Sciatic nerve (tissue), 2 donors: ENCODE results near the gene ECE1. TPM values are rescaled to one million over a fixed set of nuclear protein-coding genes. Genes with fewer than 3 reads are reported as not detected.

Experiments used
- ATAC-seq: fragments of 200-7000 bp; cut with Tn5 transposase; one replicate; pipeline ENCODE4 v1.9.1; 2020; ENCODE audit warnings: mild to moderate bottlenecking, moderate library complexity
- DNase-seq: peaks from one replicate; pipeline ENCODE4 v3.0.0-alpha.2; 2020; ENCODE audit warnings: low spot score
- intact Hi-C: fragments of 100-400 bp; cut with DNase I; formaldehyde crosslinking; loops from one replicate; pipeline ENCODE4 v1.14.2; 2022
- total RNA-seq: library from RNA; stranded (reverse); fragmentation: NEBNext Ultra II Directional; extraction: Animal tissue kit (Norgen Biotek cat#: 25700); gene quantifications from one replicate; pipeline ENCODE4 v1.2.1, GENCODE V29; 2021
- donor health status: DM: no; HTN: no; CAD: no.
- donor health status: DM: no; HTN: no; CAD: no.

The ECE1 gene
- total RNA-seq, 1 donor from 2014 or later: 117 TPM

DNA sequence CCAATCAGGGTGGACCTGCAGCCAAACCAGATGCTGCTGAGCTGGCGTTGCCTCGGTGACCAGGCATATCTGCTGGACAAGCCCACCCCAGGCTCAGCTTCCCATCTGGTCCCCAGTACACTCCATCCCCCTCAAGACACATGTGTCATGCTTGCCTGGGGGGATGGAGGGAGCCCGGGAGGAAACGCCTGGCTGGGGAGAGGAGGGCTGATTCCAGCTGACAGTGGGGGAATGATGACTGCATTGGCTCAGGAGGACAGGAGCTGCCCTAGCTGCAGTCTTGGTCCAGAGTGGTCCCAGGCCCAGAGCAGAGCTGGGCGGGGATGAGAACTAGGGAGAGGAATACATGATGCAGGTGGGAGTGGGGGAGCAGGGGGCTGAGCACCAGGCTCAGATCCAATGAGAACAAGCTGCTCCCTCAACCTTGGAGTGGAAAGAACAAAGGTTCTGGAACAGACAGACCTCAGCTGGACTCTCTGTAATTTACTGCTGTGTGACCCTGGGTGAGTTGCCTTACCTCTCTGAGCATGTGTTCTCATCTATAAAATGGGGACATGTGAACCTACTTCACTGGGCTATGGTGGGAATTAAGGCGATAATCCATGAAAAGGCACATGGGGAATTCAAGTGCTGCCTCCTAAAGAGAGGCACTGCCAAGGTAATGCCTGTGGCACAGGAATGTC lies 23.1 kb upstream of the ECE1 start:
- ATAC-seq (no peak), DNase-seq (no peak)
- intact Hi-C loops: no loop called here

DNA sequence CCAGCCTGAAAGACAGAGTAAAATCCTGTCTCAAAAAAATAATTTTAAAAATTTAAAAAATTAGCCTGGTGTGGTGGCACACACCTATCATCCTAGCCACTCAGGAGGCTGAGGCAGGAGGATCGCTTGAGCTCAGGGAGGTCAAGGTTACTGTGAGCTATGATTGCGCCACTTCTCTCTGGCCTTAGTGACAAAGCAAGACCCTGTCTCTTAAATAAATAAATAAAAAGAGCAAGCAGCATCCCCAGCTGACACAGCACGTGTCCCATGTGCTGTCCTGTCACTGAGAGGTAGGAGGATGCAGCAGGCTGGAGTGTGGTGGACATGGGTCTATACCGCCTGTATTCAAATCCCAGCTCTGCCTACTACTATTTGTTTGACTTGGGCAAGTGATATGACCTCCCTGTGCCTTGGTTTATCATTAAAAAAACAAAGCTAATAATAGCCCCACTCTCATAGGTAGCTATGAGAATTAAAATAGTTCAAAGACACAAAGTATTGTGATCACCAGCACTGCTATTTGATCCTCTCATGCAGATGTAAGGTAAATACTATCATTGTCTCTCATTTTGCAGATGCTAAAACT lies 22.2 kb upstream of the ECE1 start:
- intact Hi-C loops: no loop called here
- ATAC-seq: no peak
- no peak for DNase-seq

DNA sequence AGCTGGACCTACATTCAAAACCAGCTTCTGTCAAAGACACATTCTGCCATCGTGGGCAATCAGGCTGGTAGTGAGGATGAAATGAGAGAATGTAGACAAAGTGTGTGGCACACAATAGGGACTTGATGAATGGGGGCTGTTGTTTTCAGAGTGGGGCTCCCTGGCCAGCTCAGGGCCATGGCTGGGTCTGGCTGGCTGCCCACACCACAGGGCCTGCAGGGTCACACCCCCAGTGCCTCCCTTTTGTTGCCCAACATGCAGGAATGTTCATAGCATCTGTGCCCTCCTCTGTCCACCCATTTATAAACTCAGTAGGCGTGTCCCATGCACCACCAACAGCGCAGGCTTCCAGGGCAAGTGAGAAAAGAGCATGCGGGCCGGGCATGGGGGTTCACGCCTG lies 20.8 kb upstream of the ECE1 start:
- peak; percentile 53 for ATAC-seq
- peak; percentile 85 for DNase-seq
- intact Hi-C loops: no loop called here

- intact Hi-C loops: no loop called here
- ATAC-seq: no peak
- DNase-seq: no peak
Observed at GRCh38 chr1:21308847-21309652, 18.8 kb upstream of the ECE1 start.

DNA sequence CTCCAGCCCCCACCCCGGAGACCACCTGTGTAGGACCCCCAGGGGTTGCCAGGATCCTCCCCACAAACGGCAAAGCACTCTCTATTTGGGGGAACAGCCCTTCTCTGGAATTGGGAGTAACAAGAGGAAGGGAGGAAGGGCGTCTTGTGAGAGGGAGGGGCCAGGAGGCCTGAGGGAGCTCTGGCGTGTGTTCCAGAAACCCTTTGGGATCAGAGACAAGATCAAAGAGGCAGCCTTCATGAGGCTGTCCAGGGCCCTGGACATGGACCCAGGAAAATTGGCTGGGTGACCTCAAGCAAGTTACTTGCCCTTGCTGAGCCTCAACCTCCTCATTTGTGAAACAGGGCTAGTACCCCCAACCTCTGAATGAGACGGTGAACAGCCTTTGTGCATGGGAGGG lies 18.1 kb upstream of the ECE1 start:
- DNase-seq (no peak), ATAC-seq (no peak)
- intact Hi-C loops: no loop called here

GRCh38 chr1:21307663-21308305 lies 17.5 kb upstream of the ECE1 start:
- ATAC-seq: no peak
- DNase-seq: no peak
- intact Hi-C loops: no loop called here

GRCh38 chr1:21307210-21307609 lies 16.9 kb upstream of the ECE1 start:
- DNase-seq: no peak
- ATAC-seq: no peak
- intact Hi-C loops: no loop called here

GRCh38 chr1:21305900-21306189 lies 15.6 kb upstream of the ECE1 start:
- no peak for ATAC-seq
- intact Hi-C loops: no loop called here
- DNase-seq: no peak

DNA sequence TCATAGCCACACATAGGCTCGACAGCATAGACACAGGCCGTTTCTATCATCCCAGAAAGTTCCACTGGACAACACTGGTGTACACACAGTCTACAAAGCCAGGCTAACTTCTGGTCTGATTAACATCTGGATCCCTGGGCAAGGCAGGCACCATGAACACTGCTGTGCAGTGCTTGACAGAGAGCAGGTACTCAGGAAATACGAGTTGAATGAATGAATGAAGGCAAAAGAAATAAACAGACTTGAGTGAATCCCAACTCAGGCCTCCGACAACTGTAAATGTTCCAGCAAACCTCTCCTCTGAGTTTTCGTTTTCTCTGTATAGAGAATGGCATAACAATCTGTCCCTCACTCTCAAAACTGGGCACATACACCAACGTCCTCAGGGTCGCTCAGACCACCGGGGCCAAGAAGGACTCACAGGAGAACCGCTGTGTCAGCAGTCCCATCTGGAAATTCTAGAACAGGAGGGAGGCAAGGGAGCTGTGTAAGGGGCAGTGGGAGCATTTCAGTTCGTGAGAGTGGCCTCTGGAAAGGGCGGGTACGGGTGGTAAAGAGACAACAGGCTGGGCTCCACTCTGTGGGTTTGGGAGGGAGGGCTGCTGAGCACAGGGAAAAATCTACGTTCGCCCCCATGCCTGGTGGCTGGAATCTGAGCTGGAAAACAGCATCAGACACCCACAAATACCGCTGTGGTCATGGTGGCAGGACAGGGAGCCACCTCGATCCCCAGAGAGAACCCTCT lies 15.1 kb upstream of the ECE1 start:
- intact Hi-C loops: no loop called here
- no peak for DNase-seq

GRCh38 chr1:21304488-21304887 lies 14.2 kb upstream of the ECE1 start:
- ATAC-seq (no peak), DNase-seq (no peak)
- intact Hi-C loops: no loop called here

More for the DNA sequence above, 15.1 kb upstream of the ECE1 start:
- no peak for ATAC-seq

DNA sequence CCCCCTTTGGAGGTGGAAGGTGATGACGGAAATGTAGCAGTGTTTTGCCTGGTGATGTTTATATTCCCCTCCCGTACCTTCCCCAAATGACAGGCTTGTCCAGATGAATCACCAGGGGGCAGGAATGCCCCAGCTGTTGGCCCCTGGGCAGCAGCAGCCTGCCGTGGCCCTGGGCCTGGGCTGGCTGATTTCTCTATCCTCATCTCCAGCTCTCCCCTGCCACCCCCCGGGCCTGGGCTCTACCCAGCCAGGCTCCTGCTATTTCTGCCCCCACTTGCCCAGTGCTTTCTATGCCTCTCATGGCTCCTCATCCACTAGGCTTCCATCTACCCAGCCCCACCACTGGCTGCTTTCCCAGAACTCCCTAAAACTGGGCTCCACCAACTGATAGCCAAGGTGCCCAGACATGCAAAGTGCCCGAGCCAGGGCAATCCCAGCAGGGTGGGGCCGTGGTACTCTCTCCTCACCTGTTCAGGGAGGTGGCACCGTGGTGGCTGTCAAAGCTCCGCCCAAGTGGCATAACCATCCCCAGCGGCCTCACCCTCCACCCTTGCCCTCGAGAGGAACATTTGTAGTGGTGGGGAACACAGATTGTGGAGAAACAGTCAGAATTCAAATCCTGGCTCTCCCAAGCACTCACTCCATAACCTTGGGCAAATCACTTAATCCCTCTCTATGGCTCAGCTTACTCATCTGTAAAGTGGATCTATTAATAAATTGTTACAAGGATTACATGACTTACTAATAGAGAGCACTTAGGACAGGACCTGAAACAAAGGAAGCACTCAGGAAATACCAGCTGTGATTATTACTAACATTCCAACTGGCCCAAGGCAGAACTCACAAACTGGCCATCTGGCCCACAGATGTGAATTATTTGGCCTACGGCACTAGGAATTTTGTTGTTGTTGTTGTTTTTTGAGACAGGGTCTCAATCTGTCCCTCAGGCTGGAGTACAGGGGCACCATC lies 12.8 kb upstream of the ECE1 start:
- DNase-seq: no peak
- intact Hi-C loops: no loop called here

DNA sequence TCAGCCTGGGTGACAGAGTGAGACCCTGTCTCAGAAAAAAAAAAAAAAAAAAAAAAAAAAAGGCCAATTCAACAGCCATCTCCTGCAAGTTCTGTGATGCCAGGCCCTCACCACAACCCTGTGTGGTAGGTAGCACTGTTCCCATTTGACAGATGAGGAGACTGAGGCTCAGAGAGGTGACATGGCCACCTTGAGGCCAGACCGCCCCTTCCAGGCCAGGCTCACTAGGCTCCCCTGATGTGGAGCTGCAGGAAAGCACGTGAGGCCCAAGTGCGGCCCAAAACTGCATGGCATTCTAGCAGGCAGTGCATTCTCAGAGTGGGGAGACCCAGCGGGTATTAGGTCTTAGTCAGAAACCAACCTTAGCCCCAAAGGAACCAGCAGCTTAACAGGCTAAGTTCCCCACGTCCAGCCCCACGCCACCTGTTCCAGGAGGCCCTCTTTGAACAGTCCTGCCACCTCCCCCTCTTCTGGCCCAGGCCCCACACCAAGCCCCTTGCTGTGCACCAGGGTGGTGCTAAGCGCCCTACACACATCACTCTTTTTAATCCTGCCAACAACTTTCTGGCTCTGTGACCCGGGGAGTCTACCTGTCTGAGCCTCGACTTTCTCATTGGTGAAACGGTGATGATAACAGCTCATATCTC lies 11.7 kb upstream of the ECE1 start:
- no peak for ATAC-seq
- intact Hi-C loops: no loop called here
- no peak for DNase-seq

More for the DNA sequence above, 12.8 kb upstream of the ECE1 start:
- peak; percentile 60 for ATAC-seq

DNA sequence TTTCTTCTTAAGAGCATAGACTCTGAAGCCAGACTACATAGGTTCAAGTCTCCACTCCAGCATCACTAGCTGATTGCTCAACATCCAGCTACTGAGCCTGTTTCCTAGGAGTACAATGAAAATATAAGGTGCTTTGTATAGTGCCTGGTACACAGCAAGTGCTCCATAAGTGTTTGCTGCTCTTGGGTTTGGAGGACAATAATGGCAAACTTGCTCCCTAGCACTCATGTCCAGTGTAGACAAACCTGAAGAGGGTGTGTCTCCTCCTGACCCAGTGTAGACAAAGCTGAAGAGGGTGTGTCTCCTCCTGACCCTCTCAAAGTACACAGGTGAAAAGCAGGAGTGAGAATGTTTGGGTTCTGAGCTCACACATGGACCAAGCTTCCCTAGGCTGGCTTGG lies 10.5 kb upstream of the ECE1 start:
- DNase-seq: no peak
- no peak for ATAC-seq
- intact Hi-C loops: no loop called here

GRCh38 chr1:21299780-21300395 lies 9.6 kb upstream of the ECE1 start:
- ATAC-seq (peak; percentile 51), DNase-seq (no peak)
- intact Hi-C loops: no loop called here

- ATAC-seq (no peak), DNase-seq (no peak)
- intact Hi-C loops: no loop called here
Observed at GRCh38 chr1:21298981-21299391, 8.7 kb upstream of the ECE1 start.

DNA sequence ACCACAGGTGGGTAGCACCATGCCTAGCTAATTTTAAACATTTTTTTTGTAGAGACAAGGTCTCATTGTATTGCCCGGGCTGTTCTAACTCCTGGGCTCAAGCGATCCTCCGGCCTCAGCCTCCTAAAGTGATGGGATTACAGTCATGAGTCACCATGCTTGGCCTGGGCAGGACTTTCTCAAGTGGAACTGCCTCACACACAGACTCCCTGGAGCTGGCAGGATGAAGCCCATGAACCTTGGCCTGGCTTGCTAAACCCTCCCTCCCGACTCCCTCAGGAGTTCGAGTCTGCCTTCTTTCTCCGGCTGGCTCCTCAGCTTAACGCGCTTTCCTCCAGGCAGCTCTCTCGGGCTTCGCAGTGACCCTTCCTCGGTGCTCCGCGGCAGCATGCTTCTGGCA lies 7.7 kb upstream of the ECE1 start:
- peak; percentile 51 for ATAC-seq
- no peak for DNase-seq
- intact Hi-C loops: no loop called here
